Chondrocyte (in vitro differentiated cells): Measurements from ENCODE around the gene MAP3K6. TPM values are rescaled to one million over a fixed set of nuclear protein-coding genes. Genes with fewer than 3 reads are reported as not detected.
A peak's percentile ranks its signal among the peaks of the same experiment; 100 is the strongest.

Source experiments
- DNase-seq: peaks from one replicate; pipeline ENCODE4 v3.0.0; 2021; ENCODE audit warnings: mixed read lengths, low spot score
- H3K27ac Mint-ChIP-seq: one replicate; pipeline ENCODE4 v1.8.0; 2021; ENCODE audit warnings: mild to moderate bottlenecking, moderate library complexity, mixed read lengths; ENCODE audit not compliant: unreplicated experiment
- H3K27me3 Mint-ChIP-seq: 2 replicates; pipeline ENCODE4 v1.8.0; 2021; ENCODE audit warnings: low read depth, mixed read lengths
- H3K36me3 Mint-ChIP-seq: 2 replicates; pipeline ENCODE4 v1.8.0; 2021; ENCODE audit warnings: low read depth, mixed read lengths
- H3K4me1 Mint-ChIP-seq: 2 replicates; pipeline ENCODE4 v1.8.0; 2021; ENCODE audit warnings: low read depth, mild to moderate bottlenecking, mixed read lengths
- H3K4me3 Mint-ChIP-seq: one replicate; pipeline ENCODE4 v1.8.0; 2021; ENCODE audit warnings: mild to moderate bottlenecking, moderate library complexity, mixed read lengths; ENCODE audit not compliant: unreplicated experiment
- H3K9me3 Mint-ChIP-seq: 2 replicates; pipeline ENCODE4 v1.8.0; 2021; ENCODE audit warnings: low read depth, mixed read lengths
- total RNA-seq: library from RNA; stranded (reverse); gene quantifications from 3 replicates; pipeline ENCODE4 v1.2.1, GENCODE V29; 2021
- TF ChIP-seq, protein P1 (sequence below): fragments of 200-600 bp; sonication (generic); IDR thresholded peaks from 2 replicates; pipeline ENCODE4 v1.5.0; 2021; ENCODE audit warnings: antibody characterized with exemption, mild to moderate bottlenecking, moderate library complexity

The MAP3K6 gene
- total RNA-seq, 1 donor from 2014 or later, result 42.0 TPM

- Mint-ChIP-seq H3K36me3 (peaks cover 8% of the 10 kb centered on the region), H3K4me1 (no peaks in the 10 kb centered on the region), H3K27ac (no peak overlapping the region), H3K27me3 (no peaks in the 10 kb centered on the region), H3K4me3 (no peak overlapping the region), H3K9me3 (no peaks in the 10 kb centered on the region)
- no peak for DNase-seq
- TF ChIP-seq, protein P1, sequence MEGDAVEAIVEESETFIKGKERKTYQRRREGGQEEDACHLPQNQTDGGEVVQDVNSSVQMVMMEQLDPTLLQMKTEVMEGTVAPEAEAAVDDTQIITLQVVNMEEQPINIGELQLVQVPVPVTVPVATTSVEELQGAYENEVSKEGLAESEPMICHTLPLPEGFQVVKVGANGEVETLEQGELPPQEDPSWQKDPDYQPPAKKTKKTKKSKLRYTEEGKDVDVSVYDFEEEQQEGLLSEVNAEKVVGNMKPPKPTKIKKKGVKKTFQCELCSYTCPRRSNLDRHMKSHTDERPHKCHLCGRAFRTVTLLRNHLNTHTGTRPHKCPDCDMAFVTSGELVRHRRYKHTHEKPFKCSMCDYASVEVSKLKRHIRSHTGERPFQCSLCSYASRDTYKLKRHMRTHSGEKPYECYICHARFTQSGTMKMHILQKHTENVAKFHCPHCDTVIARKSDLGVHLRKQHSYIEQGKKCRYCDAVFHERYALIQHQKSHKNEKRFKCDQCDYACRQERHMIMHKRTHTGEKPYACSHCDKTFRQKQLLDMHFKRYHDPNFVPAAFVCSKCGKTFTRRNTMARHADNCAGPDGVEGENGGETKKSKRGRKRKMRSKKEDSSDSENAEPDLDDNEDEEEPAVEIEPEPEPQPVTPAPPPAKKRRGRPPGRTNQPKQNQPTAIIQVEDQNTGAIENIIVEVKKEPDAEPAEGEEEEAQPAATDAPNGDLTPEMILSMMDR, result no peak
These were observed 33.0 kb downstream of the MAP3K6 start for GRCh38 chr1:27333717-27334279.

DNA sequence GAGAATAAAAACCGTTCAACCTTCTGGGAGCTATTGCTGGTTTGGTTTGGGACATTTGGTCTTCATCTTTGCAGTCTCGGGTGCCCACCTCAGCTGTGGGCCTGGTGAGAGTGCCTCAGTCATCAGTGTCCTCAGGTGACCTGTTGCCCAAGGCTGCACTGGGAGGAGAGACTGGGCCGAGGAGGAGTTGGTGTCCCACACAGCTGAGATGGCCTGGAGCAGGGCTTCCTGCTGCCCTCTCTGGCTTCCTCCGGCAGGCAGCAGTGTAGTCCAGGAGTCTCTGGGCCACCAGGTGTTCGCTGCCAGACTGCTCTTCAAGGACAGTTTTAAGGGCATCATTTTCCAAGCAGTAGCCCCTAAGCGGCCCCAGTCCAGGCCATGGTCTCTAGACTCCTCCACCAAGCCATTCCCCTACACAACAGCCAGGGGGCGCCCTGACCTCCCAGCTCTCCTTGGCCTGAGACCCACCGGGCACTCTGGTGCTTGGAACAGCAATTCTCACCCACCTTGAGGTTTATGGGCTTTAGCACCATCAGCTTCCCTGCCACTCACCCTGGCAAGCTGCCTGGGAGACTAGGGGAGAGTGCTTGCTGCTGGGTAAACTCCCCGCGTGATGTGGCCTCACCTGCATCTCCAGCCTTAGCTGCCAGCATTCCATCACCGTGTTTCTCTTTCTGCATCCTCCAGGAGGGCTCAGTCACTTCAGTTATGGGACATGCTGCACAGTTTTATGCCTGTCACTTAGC lies 34.1 kb downstream of the MAP3K6 start:
- Mint-ChIP-seq H3K27ac (no peak overlapping the region), H3K4me1 (no peaks in the 10 kb centered on the region), H3K9me3 (no peaks in the 10 kb centered on the region), H3K4me3 (no peak overlapping the region), H3K36me3 (peaks cover 10% of the 10 kb centered on the region), H3K27me3 (no peaks in the 10 kb centered on the region)
- no peak for DNase-seq
- TF ChIP-seq, protein P1, result peak; percentile 87

DNA sequence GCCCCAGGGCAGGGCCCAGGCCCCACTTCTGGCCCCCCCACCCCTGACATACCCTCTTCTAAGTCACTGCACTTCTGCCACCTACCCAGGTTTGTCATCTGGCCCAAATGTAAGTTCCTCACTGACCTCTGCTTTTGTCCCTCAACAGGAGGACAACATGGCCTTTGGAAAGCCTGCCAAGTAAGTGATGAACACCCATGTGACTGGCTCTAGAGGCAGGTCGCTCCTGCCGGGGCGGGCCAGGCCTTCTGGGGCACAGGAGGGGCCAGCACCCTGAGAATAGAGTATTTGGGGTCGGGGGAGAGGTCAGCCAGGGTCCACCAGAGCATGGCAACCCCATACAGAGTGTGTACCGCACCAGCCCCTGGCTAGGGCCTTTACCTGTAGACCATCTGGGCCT lies 34.8 kb downstream of the MAP3K6 start:
- no peak for DNase-seq
- Mint-ChIP-seq H3K36me3 (peaks cover 10% of the 10 kb centered on the region), H3K4me1 (no peaks in the 10 kb centered on the region), H3K4me3 (no peak overlapping the region), H3K27ac (no peak overlapping the region), H3K9me3 (no peaks in the 10 kb centered on the region), H3K27me3 (no peaks in the 10 kb centered on the region)
- TF ChIP-seq, protein P1, result no peak

- peaks cover 10% of the 10 kb centered on the region for H3K36me3 Mint-ChIP-seq
- DNase-seq, result no peak
- H3K4me1 Mint-ChIP-seq, result no peaks in the 10 kb centered on the region
- H3K9me3 Mint-ChIP-seq, result no peaks in the 10 kb centered on the region
- H3K4me3 Mint-ChIP-seq, result no peak overlapping the region
- no peaks in the 10 kb centered on the region for H3K27me3 Mint-ChIP-seq
- H3K27ac Mint-ChIP-seq, result no peak overlapping the region
- TF ChIP-seq, protein P1, result no peak
These were observed 35.3 kb downstream of the MAP3K6 start for GRCh38 chr1:27331426-27331825.

- Mint-ChIP-seq H3K9me3 (no peaks in the 10 kb centered on the region), H3K27me3 (no peaks in the 10 kb centered on the region), H3K4me3 (no peak overlapping the region), H3K36me3 (peaks cover 8% of the 10 kb centered on the region), H3K27ac (no peak overlapping the region), H3K4me1 (no peaks in the 10 kb centered on the region)
- TF ChIP-seq, protein P1, result no peak
- no peak for DNase-seq
These were observed 36.0 kb downstream of the MAP3K6 start for GRCh38 chr1:27330786-27331185.
